Camera-type eye (tissue), 1 donor: ENCODE data around the gene CES1. TPM values are rescaled to one million over a fixed set of nuclear protein-coding genes. Genes with fewer than 3 reads are reported as not detected.

Experiments used
- total RNA-seq: library from RNA; depleted of rRNA; stranded (reverse); fragments of >200 nt; gene quantifications from one replicate; pipeline ENCODE4 v1.2.3, GENCODE V29; 2014

Gene CES1
- total RNA-seq = 5.8 TPM

GRCh38 chr16:55832773-55833691 is at the start of gene CES1:
CES1 (minus strand) TSS chr16:55833096; CDS start chr16:55833055, 41 bp downstream.

GRCh38 chr16:55875273-55875672 is 42.4 kb upstream of the CES1 start, which contains the start of gene CES5A:
CES5A (minus strand) TSS chr16:55875373; CDS start chr16:55875221, 152 bp downstream.

Other genes with a start within 250 kb of the CES1 start
- gene SLC6A2, start 177.1 kb downstream of the CES1 start, total RNA-seq = 9.0 TPM
- gene CES5A, start 42.3 kb upstream of the CES1 start, total RNA-seq = not detected